GM21528 (cell line): ENCODE data around the gene INPP4B.
"Not testable (repeated sequence)": the region's sequence is repeated elsewhere in the genome, so short reads cannot be mapped to it uniquely, and the experiment has no call there.

Source experiments
- ATAC-seq: cut with Tn5 transposase; IDR thresholded peaks from one replicate; pipeline ENCODE4 v1.9.1; 2021; ENCODE audit warnings: mild to moderate bottlenecking, moderate library complexity; ENCODE audit not compliant: unreplicated experiment, low FRiP score

Gene INPP4B

GRCh38 chr4:142690406-142691163, 155.5 kb downstream of the INPP4B start:
- ATAC-seq = no peak

- no peak for ATAC-seq
Observed at GRCh38 chr4:142687547-142688275, 158.4 kb downstream of the INPP4B start.

- ATAC-seq = no peak
Observed at GRCh38 chr4:142686081-142686480, 160.0 kb downstream of the INPP4B start.

GRCh38 chr4:142683997-142684396, 162.1 kb downstream of the INPP4B start:
- ATAC-seq = no peak

GRCh38 chr4:142683503-142683902, 162.6 kb downstream of the INPP4B start:
- ATAC-seq = no peak

DNA sequence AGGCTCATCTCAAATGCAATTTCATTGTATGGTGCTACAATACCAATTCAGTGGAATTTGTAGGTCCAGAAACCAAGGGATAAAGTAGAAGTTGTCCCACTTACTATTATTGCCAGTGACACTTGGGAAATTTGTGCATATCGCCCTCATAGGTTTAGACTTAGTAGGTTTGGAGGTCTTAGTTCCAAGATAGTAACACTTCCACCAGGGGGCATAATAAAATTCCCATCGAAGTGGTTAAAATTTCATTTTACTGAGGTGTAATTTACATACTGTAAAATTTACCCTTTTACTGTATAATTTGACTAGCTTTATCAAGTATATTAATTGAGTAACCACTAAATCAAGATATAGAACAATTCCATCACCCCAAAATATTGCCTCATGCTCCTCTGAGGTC, 174.6 kb downstream of the INPP4B start:
- ATAC-seq = no peak

DNA sequence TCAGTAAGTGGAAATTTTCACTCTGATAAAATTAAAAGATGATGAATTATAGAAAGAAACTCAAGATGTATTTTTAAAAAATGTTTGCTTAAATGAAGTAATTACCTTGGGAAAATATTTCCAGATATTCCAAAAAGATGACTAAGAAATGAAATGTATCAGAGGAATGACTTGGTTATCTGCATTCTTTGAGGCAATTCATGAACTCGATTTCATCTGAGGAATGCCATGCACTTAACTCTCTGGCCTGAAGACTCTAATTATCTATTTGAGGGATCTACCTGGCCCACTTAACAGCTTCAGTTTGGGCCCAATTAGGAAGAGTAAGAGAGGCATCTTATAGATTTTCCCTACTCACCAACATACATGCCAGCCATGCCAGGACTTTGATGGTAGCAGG, 182.3 kb downstream of the INPP4B start:
- no peak for ATAC-seq

- ATAC-seq = no peak
Observed at GRCh38 chr4:142660728-142661127, 185.4 kb downstream of the INPP4B start.

DNA sequence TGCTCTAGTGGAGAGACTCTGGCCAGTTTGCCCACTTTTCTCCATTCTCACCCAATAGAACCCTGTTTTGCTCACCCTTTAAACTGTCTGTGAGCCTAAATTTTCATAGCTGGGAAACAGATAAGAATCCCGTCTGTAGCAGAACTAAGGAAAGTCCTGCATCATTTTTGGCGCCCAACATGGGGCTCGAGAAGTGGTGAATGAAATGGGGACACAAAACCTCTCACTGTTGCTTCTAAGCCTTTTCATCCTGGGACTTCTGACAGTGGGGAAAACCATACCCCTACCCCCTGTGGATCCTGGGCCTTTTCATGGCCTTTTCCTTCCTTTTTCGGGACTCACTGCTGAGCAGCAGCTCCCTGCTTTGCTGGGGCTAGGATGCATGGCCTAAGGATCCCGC, 189.9 kb downstream of the INPP4B start:
- no peak for ATAC-seq

DNA sequence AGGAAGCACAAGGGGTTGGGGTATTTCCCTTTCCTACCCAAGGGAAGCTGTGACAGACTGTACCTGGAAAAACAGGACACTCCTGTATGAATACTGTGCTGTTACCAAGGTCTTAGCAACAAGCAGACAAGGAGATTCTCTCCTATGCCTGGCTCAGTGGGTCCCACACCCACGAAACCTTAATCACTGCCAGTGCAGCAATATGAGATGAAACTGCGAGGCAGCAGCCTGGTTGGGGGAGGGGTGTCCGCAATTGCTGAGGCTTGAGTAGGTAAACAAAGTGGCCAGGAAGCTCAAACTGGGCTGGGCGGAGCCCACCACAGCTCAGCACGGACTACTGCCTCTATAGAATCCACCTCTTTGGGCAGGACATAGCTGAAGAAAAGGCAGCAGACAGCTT, 197.7 kb downstream of the INPP4B start:
- ATAC-seq = no peak

DNA sequence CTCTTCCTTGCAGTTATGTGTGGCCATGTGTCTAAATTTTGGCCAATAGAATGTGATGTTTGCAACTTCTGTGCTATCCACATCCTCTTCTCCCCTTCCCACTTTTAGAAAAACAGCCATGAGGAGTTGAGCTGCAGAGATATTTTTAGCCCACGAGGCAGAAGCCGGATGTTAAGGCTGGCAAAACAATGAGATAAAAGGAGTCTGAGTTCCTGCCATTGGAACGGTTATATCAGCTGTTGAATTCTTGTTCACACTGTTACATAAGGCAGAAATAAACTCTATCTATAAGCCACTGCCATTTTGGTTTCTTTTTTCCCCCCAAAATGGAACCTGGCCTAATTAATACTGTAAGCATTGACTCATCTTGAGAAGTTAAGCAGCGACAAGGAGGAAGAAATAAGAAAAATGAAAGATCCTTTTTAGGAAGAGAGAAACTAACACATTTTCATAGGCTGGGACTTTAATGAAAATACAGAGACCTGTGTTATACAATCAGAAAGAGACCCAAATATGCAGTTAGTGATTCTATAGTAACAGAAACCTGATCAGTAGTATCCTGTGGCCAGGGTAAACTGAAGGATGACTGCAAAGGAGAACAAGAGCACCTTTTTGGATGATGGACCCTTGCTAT, 200.5 kb downstream of the INPP4B start:
- no peak for ATAC-seq

DNA sequence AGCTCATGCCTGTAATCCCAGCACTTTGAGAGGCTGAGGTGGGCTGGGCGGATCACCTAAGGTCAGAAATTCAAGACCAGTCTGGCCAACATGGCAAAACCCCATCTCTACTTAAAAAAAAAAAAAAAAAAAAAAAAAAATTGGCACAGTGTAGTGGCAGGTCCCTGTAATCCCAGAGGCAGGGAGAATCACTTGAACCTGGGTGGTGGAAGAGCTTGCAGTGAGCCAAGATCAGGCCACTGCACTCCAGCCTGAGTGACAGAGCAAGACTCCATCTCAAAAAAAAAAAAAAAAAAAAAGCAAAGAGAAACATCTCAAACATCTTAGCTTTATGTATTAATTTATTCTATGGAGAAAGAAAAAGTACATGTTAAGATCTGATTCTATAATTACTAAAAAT, 201.5 kb downstream of the INPP4B start:
- ATAC-seq = not testable (repeated sequence)

- no peak for ATAC-seq
Observed at GRCh38 chr4:142637614-142638013, 208.5 kb downstream of the INPP4B start.

- no peak for ATAC-seq
Observed at GRCh38 chr4:142631836-142632235, 214.3 kb downstream of the INPP4B start.

DNA sequence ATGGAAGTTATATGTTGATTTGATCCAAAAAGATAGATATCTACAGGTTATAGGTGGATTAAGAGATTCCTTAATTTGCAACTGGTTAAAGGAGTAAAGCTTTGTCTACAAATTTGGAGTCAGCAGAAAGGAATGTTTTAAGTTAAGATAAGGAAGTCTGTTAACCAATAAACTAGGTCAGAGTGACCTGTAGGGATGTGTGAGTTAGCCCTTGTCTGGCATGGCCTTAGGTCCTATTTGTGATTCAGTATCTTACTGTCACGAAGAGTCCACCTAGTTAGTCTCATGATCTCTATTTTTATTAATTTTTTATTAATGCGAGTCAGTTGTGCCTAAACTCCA, 230.8 kb downstream of the INPP4B start:
- ATAC-seq = no peak

- no peak for ATAC-seq
Observed at GRCh38 chr4:142614621-142615323, 231.3 kb downstream of the INPP4B start.

DNA sequence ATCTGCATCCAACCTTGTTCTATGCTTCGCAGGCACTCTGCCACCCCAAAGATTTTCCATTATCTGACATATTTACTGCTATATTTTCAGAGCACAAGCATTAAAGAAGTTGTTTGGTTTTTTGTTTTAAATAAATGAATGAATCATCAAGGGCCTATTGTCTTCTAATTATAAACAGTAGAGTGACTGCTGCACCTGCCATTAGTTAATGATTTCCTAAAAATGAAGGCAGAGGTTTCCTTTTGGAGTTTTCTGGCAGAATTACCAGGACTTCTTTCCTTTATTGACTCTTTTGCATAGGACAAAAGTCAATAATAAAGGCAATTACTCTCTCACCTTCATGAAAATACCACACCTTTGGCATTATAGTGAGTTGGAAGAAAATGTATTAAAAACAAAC, 238.1 kb downstream of the INPP4B start:
- no peak for ATAC-seq

DNA sequence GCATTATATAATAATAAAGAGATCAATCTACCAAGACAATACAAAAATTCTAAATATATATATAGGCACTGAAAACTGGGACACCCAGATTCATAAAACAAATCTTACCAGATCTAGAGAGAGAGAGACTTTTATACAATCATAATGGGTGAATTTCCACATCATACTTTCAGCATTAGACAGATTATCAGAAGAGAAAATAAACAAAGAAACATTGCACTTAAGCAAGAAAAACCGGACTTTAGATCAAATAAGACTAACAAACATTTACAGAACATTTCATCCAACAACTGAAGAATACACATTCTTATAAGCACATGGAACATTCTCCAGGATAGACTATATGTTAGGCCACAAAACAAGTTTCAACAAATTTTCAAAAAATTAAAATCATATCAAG, 245.1 kb downstream of the INPP4B start:
- ATAC-seq = no peak

DNA sequence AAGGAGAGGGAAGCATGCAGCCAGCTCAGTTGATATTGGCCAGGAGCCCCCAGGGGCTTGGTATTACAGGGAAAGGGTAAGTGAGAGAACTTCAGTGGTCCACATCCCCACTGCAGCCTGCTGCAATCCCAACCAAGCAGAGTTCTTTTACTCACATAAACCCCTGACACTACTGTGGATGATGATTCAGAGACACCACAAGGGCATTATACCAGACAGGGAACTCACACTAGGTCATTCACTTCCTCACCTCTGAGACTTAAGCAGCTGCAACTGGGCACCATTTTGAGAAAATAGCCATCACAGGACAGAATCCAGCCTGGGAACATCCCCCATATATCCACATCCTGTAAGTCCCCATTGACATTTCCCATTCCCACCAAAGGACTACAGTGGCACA, 248.0 kb downstream of the INPP4B start:
- no peak for ATAC-seq

- ATAC-seq = no peak
Observed at GRCh38 chr4:142596595-142596994, 249.5 kb downstream of the INPP4B start.

- no peak for ATAC-seq
Observed at GRCh38 chr4:142596121-142596520, 250.0 kb downstream of the INPP4B start.
